Fibroblast of lung (primary cell): Measurements from ENCODE around the gene SLC17A2. TPM values are rescaled to one million over a fixed set of nuclear protein-coding genes. Genes with fewer than 3 reads are reported as not detected.
"Not testable (repeated sequence)": the region's sequence is repeated elsewhere in the genome, so short reads cannot be mapped to it uniquely, and the experiment has no call there.

ENCODE experiments used
- DNase-seq, 2 donors: peaks; one replicate each; pipeline versions ENCODE4 v3.0.0 to v3.0.0-alpha.2; 2010; ENCODE audit warnings: low read depth in 2 of 2
- H2AFZ ChIP-seq: 2 replicates; pipeline ENCODE4 v1.5.1; 2012; ENCODE audit warnings: low read length, control low read depth, inconsistent platforms
- H3K27ac ChIP-seq: 2 replicates; pipeline ENCODE4 v1.5.1; 2011; ENCODE audit warnings: low read length, control low read depth; ENCODE audit not compliant: insufficient read depth
- H3K27me3 ChIP-seq: 2 replicates; pipeline ENCODE4 v1.5.1; 2011; ENCODE audit warnings: mild to moderate bottlenecking, low read length; ENCODE audit not compliant: control insufficient read depth, insufficient read depth
- H3K36me3 ChIP-seq: 2 replicates; pipeline ENCODE4 v1.5.1; 2011; ENCODE audit warnings: low read length; ENCODE audit not compliant: control insufficient read depth, insufficient read depth
- H3K4me1 ChIP-seq: 2 replicates; pipeline ENCODE4 v1.5.1; 2011; ENCODE audit warnings: low read length; ENCODE audit not compliant: control insufficient read depth, insufficient read depth; ENCODE audit errors: extremely low read depth
- H3K4me2 ChIP-seq: 2 replicates; pipeline ENCODE4 v1.5.1; 2011; ENCODE audit warnings: low read length, control low read depth; ENCODE audit not compliant: insufficient read depth; ENCODE audit errors: extremely low read depth
- H3K4me3 ChIP-seq, 4 experiments: fragments of 200-600 bp in 1 of 4; sonication (generic) in 1 of 4; replicated peaks in 1 of 4; 2 replicates each; pipeline ENCODE4 v1.5.1; 2011 to 2016; ENCODE audit warnings: low read length in 4 of 4, low read depth in 3 of 4, mild to moderate bottlenecking in 3 of 4, control low read depth in 2 of 4, inconsistent platforms in 1 of 4, mixed read lengths in 1 of 4; ENCODE audit not compliant: insufficient read depth in 1 of 4; ENCODE audit errors: control extremely low read depth in 1 of 4
- H3K79me2 ChIP-seq: 2 replicates; pipeline ENCODE4 v1.5.1; 2012; ENCODE audit warnings: mild to moderate bottlenecking, low read length, inconsistent platforms; ENCODE audit not compliant: control insufficient read depth, insufficient read depth
- H3K9ac ChIP-seq: 2 replicates; pipeline ENCODE4 v1.5.1; 2011; ENCODE audit warnings: mild to moderate bottlenecking, low read length, control low read depth; ENCODE audit not compliant: insufficient read depth
- H3K9me3 ChIP-seq: 2 replicates; pipeline ENCODE4 v1.5.1; 2012; ENCODE audit warnings: low read depth, low read length; ENCODE audit not compliant: control insufficient read depth, insufficient read depth
- H4K20me1 ChIP-seq: 2 replicates; pipeline ENCODE4 v1.5.1; 2011; ENCODE audit warnings: low read length; ENCODE audit not compliant: control insufficient read depth, insufficient read depth; ENCODE audit errors: extremely low read depth
- EZH2 ChIP-seq: IDR thresholded peaks from 2 replicates; pipeline ENCODE4 v1.5.1; 2012; ENCODE audit warnings: low read length, control low read depth, mild to moderate bottlenecking; ENCODE audit errors: missing control alignments
- polyA plus RNA-seq, 2 donors: library from polyadenylated mRNA; depleted of rRNA in 1 of 2; stranded (reverse) in 1 of 2; unstranded in 1 of 2; fragments of >200 nt; gene quantifications; 2 replicates each; pipeline ENCODE4 v1.2.1, GENCODE V29; 2011 to 2012; ENCODE audit warnings: missing spikeins in 1 of 2
- total RNA-seq: library from RNA; depleted of rRNA; stranded (reverse); fragments of >200 nt; gene quantifications from 2 replicates; pipeline ENCODE4 v1.2.1, GENCODE V29; 2014
- TF ChIP-seq, protein P1 (sequence below), 2 donors: IDR thresholded peaks in 1 of 2; conservative IDR thresholded peaks in 1 of 2; 1 replicate in 1 of 2; 2 replicates in 1 of 2; pipeline ENCODE4 v1.5.1; 2011 to 2012; ENCODE audit warnings: low read length in 2 of 2, control low read depth in 1 of 2, inconsistent platforms in 1 of 2, low read depth in 1 of 2, mild to moderate bottlenecking in 1 of 2

Gene SLC17A2
- total and polyA plus RNA-seq, 2 donors (not counting 1 experiment from before 2014, with no cell fraction given) = not detected

GRCh38 chr6:25946631-25947030 is 16.1 kb upstream of the SLC17A2 start:
- no peak overlapping the region for H3K4me2 ChIP-seq
- H3K9me3 ChIP-seq = no peaks in the 10 kb centered on the region
- no peaks in the 10 kb centered on the region for H3K4me1 ChIP-seq
- H3K27ac ChIP-seq = no peak overlapping the region
- DNase-seq = no peak
- H3K4me3 ChIP-seq = no peak overlapping the region
- TF ChIP-seq EZH2 = no peak
- TF ChIP-seq, protein P1, sequence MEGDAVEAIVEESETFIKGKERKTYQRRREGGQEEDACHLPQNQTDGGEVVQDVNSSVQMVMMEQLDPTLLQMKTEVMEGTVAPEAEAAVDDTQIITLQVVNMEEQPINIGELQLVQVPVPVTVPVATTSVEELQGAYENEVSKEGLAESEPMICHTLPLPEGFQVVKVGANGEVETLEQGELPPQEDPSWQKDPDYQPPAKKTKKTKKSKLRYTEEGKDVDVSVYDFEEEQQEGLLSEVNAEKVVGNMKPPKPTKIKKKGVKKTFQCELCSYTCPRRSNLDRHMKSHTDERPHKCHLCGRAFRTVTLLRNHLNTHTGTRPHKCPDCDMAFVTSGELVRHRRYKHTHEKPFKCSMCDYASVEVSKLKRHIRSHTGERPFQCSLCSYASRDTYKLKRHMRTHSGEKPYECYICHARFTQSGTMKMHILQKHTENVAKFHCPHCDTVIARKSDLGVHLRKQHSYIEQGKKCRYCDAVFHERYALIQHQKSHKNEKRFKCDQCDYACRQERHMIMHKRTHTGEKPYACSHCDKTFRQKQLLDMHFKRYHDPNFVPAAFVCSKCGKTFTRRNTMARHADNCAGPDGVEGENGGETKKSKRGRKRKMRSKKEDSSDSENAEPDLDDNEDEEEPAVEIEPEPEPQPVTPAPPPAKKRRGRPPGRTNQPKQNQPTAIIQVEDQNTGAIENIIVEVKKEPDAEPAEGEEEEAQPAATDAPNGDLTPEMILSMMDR (conservative IDR thresholded peaks at IDR 0.05 in 1 of 2, IDR thresholded peaks at IDR 0.05 in 1 of 2; ENCODE audit: low read depth in 1 of 2, low read length in 2 of 2) = no peak
- no peaks in the 10 kb centered on the region for H4K20me1 ChIP-seq
- no peaks in the 10 kb centered on the region for H3K36me3 ChIP-seq
- H2AFZ ChIP-seq = no peak overlapping the region
- no peak overlapping the region for H3K9ac ChIP-seq
- H3K27me3 ChIP-seq = no peaks in the 10 kb centered on the region
- H3K79me2 ChIP-seq = no peaks in the 10 kb centered on the region

GRCh38 chr6:25945738-25946137 is 15.2 kb upstream of the SLC17A2 start:
- not testable (repeated sequence) for H3K9ac ChIP-seq, H3K4me2 ChIP-seq, H3K27me3 ChIP-seq, H3K4me3 ChIP-seq, H4K20me1 ChIP-seq, H3K36me3 ChIP-seq, H3K4me1 ChIP-seq, H3K9me3 ChIP-seq, H3K27ac ChIP-seq, H2AFZ ChIP-seq, DNase-seq, H3K79me2 ChIP-seq

- Histone ChIP-seq H3K36me3 (no peaks in the 10 kb centered on the region), H3K27ac (no peak overlapping the region), H3K4me2 (no peak overlapping the region), H3K9me3 (no peaks in the 10 kb centered on the region), H3K4me1 (no peaks in the 10 kb centered on the region), H3K9ac (no peak overlapping the region), H3K4me3 (no peak overlapping the region), H4K20me1 (no peaks in the 10 kb centered on the region), H2AFZ (no peak overlapping the region), H3K79me2 (no peaks in the 10 kb centered on the region), H3K27me3 (no peaks in the 10 kb centered on the region)
- no peak for TF ChIP-seq EZH2
- TF ChIP-seq, protein P1 (conservative IDR thresholded peaks at IDR 0.05 in 1 of 2, IDR thresholded peaks at IDR 0.05 in 1 of 2; ENCODE audit: low read depth in 1 of 2, low read length in 2 of 2) = no peak
- DNase-seq = no peak
These were observed 14.4 kb upstream of the SLC17A2 start for GRCh38 chr6:25944688-25945574.
